ENCODE results near the gene PFKFB3.
A peak's percentile ranks its signal among the peaks of the same experiment; 100 is the strongest.
"Not testable (repeated sequence)": the region's sequence is repeated elsewhere in the genome, so short reads cannot be mapped to it uniquely, and the experiment has no call there.

The PFKFB3 gene

DNA sequence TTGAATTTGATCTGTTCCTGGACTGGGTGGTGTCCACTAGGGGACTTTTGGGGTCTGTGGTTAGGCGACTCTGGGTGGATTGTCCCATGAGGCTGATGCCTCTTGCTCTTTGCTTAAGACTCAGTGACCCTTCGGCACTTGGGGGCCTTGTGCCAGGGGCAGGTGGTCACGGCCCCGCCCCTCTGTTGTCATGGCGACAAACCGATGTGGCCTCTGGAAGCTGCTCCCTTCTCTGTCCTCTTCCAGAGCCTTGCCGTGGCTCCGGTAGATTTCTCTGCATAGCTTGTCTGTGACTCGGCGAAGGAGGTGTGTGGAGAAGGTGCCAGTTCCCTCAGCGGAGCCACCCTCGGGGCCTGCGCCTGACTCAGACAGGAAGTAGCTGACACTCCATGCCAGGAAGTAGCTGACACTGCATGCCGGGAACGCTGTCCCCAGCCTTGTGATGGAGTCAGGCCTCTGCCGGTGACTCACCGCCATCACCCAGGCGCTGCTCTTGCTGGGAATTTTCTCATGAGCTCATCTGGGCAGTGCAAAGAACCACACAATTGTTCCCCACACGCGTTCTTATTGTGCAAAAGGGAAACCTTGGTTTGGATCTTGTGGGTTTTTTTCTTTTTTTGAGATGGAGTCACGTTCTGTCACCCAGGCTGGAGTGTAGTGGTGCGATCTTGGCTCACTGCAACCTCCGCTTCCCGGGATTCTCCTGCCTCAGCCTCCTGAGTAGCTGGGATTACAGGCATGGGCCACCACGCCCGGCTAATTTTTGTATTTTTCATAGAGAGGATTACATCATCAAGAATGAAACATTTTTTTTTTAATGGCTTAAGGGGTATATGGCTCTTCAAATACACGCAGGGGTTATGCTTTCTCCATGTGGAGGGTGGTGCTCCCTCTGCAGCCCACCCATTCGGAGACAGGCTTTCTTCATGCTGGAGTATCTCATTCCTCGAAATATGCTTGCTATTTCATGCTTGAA lies 72.6 kb downstream of the PFKFB3 start:
- peak; percentile 86 for DNase-seq

- DNase-seq: no peak
Measured at GRCh38 chr10:6276356-6276755, 73.6 kb downstream of the PFKFB3 start.

DNA sequence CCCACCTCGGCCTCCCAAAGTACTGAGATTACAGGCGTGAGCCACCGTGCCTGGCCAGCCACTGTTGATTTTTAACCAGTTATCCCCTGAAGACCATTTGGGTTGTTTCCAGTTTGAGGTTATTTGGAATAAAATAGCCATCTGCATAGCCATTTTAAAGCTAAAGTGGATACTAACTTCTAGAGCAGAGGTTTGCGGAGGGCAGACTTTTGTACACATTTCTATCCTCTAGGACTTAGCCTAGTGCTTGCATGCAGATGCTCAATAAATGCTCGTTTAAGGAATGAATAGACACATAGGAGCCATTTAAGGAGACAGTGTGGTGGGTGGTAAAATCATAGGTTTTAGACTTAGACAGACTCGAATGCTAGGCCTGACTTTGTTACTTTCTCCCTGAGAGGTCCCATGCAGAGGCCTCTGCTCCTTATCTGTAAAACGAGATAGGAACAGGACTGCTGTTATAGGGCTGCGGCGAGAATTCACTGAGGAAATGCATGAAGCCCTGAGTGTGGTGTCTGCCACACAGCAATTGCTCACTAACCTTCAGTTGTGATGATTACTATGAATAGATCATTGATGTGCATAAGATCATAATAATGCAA lies 75.9 kb downstream of the PFKFB3 start:
- no peak for DNase-seq

- DNase-seq: no peak
Measured at GRCh38 chr10:6279540-6280267, 77.0 kb downstream of the PFKFB3 start.

GRCh38 chr10:6280291-6280690 lies 77.6 kb downstream of the PFKFB3 start:
- no peak for DNase-seq

- no peak for DNase-seq
Measured at GRCh38 chr10:6282454-6282958, 79.8 kb downstream of the PFKFB3 start.

GRCh38 chr10:6283655-6284054 lies 80.9 kb downstream of the PFKFB3 start:
- no peak for DNase-seq

- not testable (repeated sequence) for DNase-seq
Measured at GRCh38 chr10:6290621-6291020, 87.9 kb downstream of the PFKFB3 start.

GRCh38 chr10:6292741-6293151 lies 90.0 kb downstream of the PFKFB3 start:
- no peak for DNase-seq

GRCh38 chr10:6296425-6296824 lies 93.7 kb downstream of the PFKFB3 start:
- DNase-seq: not testable (repeated sequence)

- DNase-seq: no peak
Measured at GRCh38 chr10:6296828-6297251, 94.1 kb downstream of the PFKFB3 start.

GRCh38 chr10:6297522-6297921 lies 94.8 kb downstream of the PFKFB3 start:
- no peak for DNase-seq

DNA sequence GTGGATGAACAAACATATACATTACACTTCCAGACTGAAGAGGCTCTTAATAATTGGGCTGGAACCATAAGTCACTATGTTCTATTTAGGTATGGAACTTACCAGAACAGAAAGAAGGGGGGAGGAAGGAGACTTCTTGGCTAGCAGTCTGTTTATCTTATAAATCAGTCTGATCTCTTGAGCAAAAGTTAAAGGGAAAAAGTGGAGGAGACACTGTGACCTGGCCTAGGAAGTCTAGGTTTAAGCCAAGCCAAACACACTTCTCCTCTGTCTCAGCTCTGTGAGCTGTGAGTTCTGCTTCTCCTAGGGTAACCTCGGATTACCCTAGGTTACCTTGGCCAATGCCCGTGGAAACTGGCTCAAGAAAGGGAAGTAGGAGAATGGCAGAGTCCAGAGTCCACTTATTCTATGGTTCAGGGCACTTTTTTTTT lies 95.2 kb downstream of the PFKFB3 start:
- DNase-seq: no peak

- DNase-seq: no peak
Measured at GRCh38 chr10:6298428-6298827, 95.7 kb downstream of the PFKFB3 start.

- DNase-seq: no peak
Measured at GRCh38 chr10:6299234-6299633, 96.5 kb downstream of the PFKFB3 start.

GRCh38 chr10:6299743-6300105 lies 97.0 kb downstream of the PFKFB3 start:
- no peak for DNase-seq

GRCh38 chr10:6300106-6300783 lies 97.5 kb downstream of the PFKFB3 start:
- DNase-seq: peak; percentile 24

- DNase-seq: no peak
Measured at GRCh38 chr10:6300784-6301460, 98.2 kb downstream of the PFKFB3 start.

- DNase-seq: no peak
Measured at GRCh38 chr10:6301488-6302075, 98.8 kb downstream of the PFKFB3 start.

Data from effector CD4-positive, alpha-beta T cell (primary cell).